ENCODE data around the gene SETD2. TPM values are rescaled to one million over a fixed set of nuclear protein-coding genes. Genes with fewer than 3 reads are reported as not detected.

SETD2 gene
- total RNA-seq, 1 experiment from 2014 or later = 60.8 TPM

GRCh38 chr3:47083786-47084185 is 80.1 kb downstream of the SETD2 start:
- Histone ChIP-seq H2BK120ac (ENCODE audit: low read depth, low read length, poor library complexity, severe bottlenecking) (no peak overlapping the region), H3K9me3 (ENCODE audit: control insufficient read depth, low read depth, low read length) (no peaks in the 10 kb centered on the region), H4K91ac (ENCODE audit: insufficient read length, low read depth, low read length) (no peak overlapping the region), H3K4me2 (ENCODE audit: insufficient read depth, insufficient read length, low read length) (no peak overlapping the region), H4K20me1 (ENCODE audit: control insufficient read depth, insufficient read depth, insufficient read length) (no peaks in the 10 kb centered on the region), H3K4ac (ENCODE audit: low read depth, low read length) (no peak overlapping the region), H3K14ac (ENCODE audit: insufficient read depth, low read length) (no peak overlapping the region), H3K23ac (ENCODE audit: insufficient read length, low read depth, low read length) (no peak overlapping the region), H3K18ac (ENCODE audit: insufficient read length, low read depth, low read length) (no peak overlapping the region), H2BK15ac (ENCODE audit: low read depth, low read length) (no peak overlapping the region), H3K27ac (ENCODE audit: insufficient read length, low read depth, low read length) (no peak overlapping the region), H3K27me3 (ENCODE audit: insufficient read depth, low read length) (no peaks in the 10 kb centered on the region), H3K23me2 (ENCODE audit: insufficient read length, low read depth, low read length, poor library complexity, severe bottlenecking) (no peaks in the 10 kb centered on the region), H3K79me1 (ENCODE audit: insufficient read depth, low read depth, low read length, poor library complexity, severe bottlenecking) (no peaks in the 10 kb centered on the region), H2BK5ac (ENCODE audit: insufficient read length, low read length) (no peak overlapping the region), H2BK12ac (ENCODE audit: insufficient read length, low read depth, low read length) (no peak overlapping the region), H3K9ac (ENCODE audit: extremely low read depth, insufficient read length, low read length) (no peak overlapping the region), H2BK20ac (ENCODE audit: low read depth, low read length, poor library complexity, severe bottlenecking) (no peak overlapping the region), H2AFZ (ENCODE audit: low read length) (no peak overlapping the region), H4K5ac (ENCODE audit: insufficient read length, low read depth, low read length) (no peak overlapping the region), H2AK5ac (ENCODE audit: insufficient read length, low read length) (no peak overlapping the region), H3K4me1 (ENCODE audit: insufficient read depth, low read length) (no peaks in the 10 kb centered on the region), H3K79me2 (ENCODE audit: insufficient read depth, low read length) (no peaks in the 10 kb centered on the region), H3K56ac (ENCODE audit: insufficient read length, low read depth, low read length) (no peak overlapping the region), H3T11ph (ENCODE audit: low read length) (no peak overlapping the region), H4K8ac (replicated peaks; ENCODE audit: insufficient read length, low read depth, low read length) (no peak overlapping the region)
- H3K27me3 Mint-ChIP-seq (ENCODE audit: low read depth) = no peaks in the 10 kb centered on the region
- H3K36me3 Mint-ChIP-seq (ENCODE audit: insufficient read depth in 1 of 3, low read depth in 3 of 3) = peaks cover 18 to 70% (median 69%) of the 10 kb centered on the region in 3 experiments; a peak in 6 of 7 replicates
- no peaks in the 10 kb centered on the region for H3K4me1 Mint-ChIP-seq
- H3K9me3 Mint-ChIP-seq = no peaks in the 10 kb centered on the region
- TF ChIP-seq CTCF (conservative IDR thresholded peaks at IDR 0.05) = no peak
- DNase-seq = no peak
- no CpG with 5 or more reads among the region's 3 CpGs for WGBS (ENCODE audit: extremely low coverage, insufficient read length, low lambda C conversion rate)
- peak overlapping the region in 1 of 3 experiments; percentile 42; a peak in 1 of 7 replicates for H3K27ac Mint-ChIP-seq
- H3K4me3 Mint-ChIP-seq = no peak overlapping the region

Data from H9 (cell line).